Thymus (tissue), 14 donors: Measurements from ENCODE around the gene CLK4. TPM values are rescaled to one million over a fixed set of nuclear protein-coding genes. Genes with fewer than 3 reads are reported as not detected.

Experiments used
- DNase-seq, 9 donors: peaks; one replicate each; pipeline ENCODE4 v3.0.0-alpha.2; 2013; ENCODE audit warnings: low spot score in 9 of 9, low read depth in 6 of 9, missing footprints in 1 of 9
- H3K27ac ChIP-seq, 2 donors: one replicate each; pipeline ENCODE4 v1.5.1; 2013; ENCODE audit warnings: control low read depth in 1 of 2, low read depth in 1 of 2, low read length in 1 of 2, mild to moderate bottlenecking in 1 of 2, moderate library complexity in 1 of 2
- H3K27me3 ChIP-seq, 2 donors: one replicate each; pipeline ENCODE4 v1.5.1; 2013; ENCODE audit warnings: low read length in 1 of 2; ENCODE audit not compliant: control insufficient read depth in 2 of 2, insufficient read depth in 1 of 2
- H3K36me3 ChIP-seq, 2 donors: one replicate each; pipeline ENCODE4 v1.5.1; 2013; ENCODE audit warnings: low read length in 1 of 2, mild to moderate bottlenecking in 1 of 2, moderate library complexity in 1 of 2; ENCODE audit not compliant: control insufficient read depth in 2 of 2, insufficient read depth in 2 of 2
- H3K4me1 ChIP-seq, 2 donors: one replicate each; pipeline ENCODE4 v1.5.1; 2013; ENCODE audit warnings: low read length in 2 of 2; ENCODE audit not compliant: control insufficient read depth in 2 of 2, insufficient read depth in 2 of 2
- H3K4me3 ChIP-seq, 2 donors: one replicate each; pipeline ENCODE4 v1.5.1; 2013; ENCODE audit warnings: low read length in 2 of 2, control low read depth in 1 of 2, mild to moderate bottlenecking in 1 of 2
- H3K9me3 ChIP-seq, 2 donors: one replicate each; pipeline ENCODE4 v1.5.1; 2013; ENCODE audit warnings: low read length in 1 of 2, mild to moderate bottlenecking in 1 of 2; ENCODE audit not compliant: control insufficient read depth in 2 of 2, insufficient read depth in 1 of 2
- WGBS: extraction: QIAGEN DNeasy Blood & Tissue Kit; methylation state at CpG from one replicate; pipeline ENCODE4 v1.1.7; 2013; 5-methylcytosine and 5-hydroxymethylcytosine counted together
- long read RNA-seq, 10 donors: transcript quantifications; one replicate each; lab custom pipeline, GENCODE V29; 2026
- polyA plus RNA-seq: library from polyadenylated mRNA; stranded (reverse); fragments of 200-250 nt; gene quantifications from one replicate; pipeline ENCODE4 v1.2.3, GENCODE V29; 2013
- total RNA-seq: library from RNA; stranded (reverse); fragments of 120-200 nt; gene quantifications from one replicate; pipeline ENCODE4 v1.2.4, GENCODE V29; 2013
- donor health status: healthy.

The CLK4 gene
- total RNA-seq, result 58.0 TPM
- polyA plus RNA-seq, result 103 TPM
- long read RNA-seq, donor 1, partial matches to known transcripts, result 0 of 2 reads
- long read RNA-seq, donor 1, other reads (novel, unspliced or antisense), result 0 of 2 reads
- long read RNA-seq, donor 2, result 0 reads
- long read RNA-seq, donor 3, transcript CLK4-201 (13 exons, 2,568 nt), result minor isoform, 11 of 60 reads
- long read RNA-seq, donor 3, transcript CLK4-204 (3 exons, 1,316 nt), result major isoform, 12 of 60 reads
- long read RNA-seq, donor 3, partial matches to known transcripts, result 18 of 60 reads
- long read RNA-seq, donor 3, other reads (novel, unspliced or antisense), result 11 of 60 reads
- long read RNA-seq, donor 4, partial matches to known transcripts, result 0 of 5 reads
- long read RNA-seq, donor 4, other reads (novel, unspliced or antisense), result 0 of 5 reads
- long read RNA-seq, donor 5, transcript CLK4-204 (3 exons, 1,316 nt), result minor isoform, 5 of 45 reads
- long read RNA-seq, donor 5, transcript CLK4-201 (13 exons, 2,568 nt), result major isoform, 8 of 45 reads
- long read RNA-seq, donor 5, partial matches to known transcripts, result 24 of 45 reads
- long read RNA-seq, donor 5, other reads (novel, unspliced or antisense), result 0 of 45 reads
- long read RNA-seq, donor 6, transcript CLK4-201 (13 exons, 2,568 nt), result major isoform, 6 of 29 reads
- long read RNA-seq, donor 6, partial matches to known transcripts, result 17 of 29 reads
- long read RNA-seq, donor 6, other reads (novel, unspliced or antisense), result 0 of 29 reads
- long read RNA-seq, donor 7, transcript CLK4-201 (13 exons, 2,568 nt), result major isoform, 15 of 21 reads
- long read RNA-seq, donor 7, partial matches to known transcripts, result 0 of 21 reads
- long read RNA-seq, donor 7, other reads (novel, unspliced or antisense), result 0 of 21 reads
- long read RNA-seq, donor 8, partial matches to known transcripts, result 0 of 7 reads
- long read RNA-seq, donor 8, other reads (novel, unspliced or antisense), result 0 of 7 reads
- long read RNA-seq, donor 9, partial matches to known transcripts, result 0 of 9 reads
- long read RNA-seq, donor 9, other reads (novel, unspliced or antisense), result 0 of 9 reads
- long read RNA-seq, donor 10, partial matches to known transcripts, result 0 of 7 reads
- long read RNA-seq, donor 10, other reads (novel, unspliced or antisense), result 0 of 7 reads

DNA sequence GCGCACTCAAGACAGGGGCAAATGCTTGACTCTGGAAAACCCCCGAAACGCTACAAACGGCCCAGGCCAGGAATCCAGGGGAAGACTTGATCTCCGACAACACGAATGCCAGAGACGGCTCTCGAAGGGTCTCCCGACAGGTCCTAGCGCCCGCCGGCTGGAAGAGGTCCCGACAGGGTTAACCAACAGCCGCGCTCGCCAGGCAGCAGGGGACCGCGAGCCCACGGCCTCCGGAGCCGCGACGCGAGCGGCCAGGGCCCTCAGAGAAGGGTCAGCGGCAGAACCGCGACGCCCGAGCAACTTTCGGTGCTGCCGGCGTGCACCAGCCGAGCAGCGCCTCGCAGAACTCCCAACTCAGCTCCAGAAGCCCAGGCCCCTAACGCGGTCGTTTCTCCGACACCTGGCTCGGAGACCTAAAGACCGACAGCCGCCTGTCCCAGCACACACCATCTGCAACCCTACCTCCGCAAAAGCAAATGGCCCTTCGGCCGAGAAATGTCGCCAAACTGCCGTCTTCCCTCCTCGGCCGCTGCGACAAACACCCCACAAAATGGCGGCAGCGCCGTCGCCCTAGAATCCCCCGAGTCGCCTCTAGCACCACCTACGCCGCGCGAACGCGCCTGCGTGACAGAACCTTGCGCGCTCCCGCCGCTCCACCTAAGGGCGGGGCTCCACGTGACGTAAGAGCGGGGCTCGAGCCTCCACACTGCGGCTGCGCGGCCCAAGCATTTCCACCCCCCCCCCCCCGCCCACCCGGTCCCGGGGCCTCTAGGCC lies at the start of gene CLK4:
CLK4 (minus strand) TSS at position 567 of the 775 bp plus-strand sequence. CDS start 3,634 bp downstream, outside the sequence.
- under 1% methylated on average over 76 of the region's 79 CpGs for WGBS
- Histone ChIP-seq H3K4me3 (peak within 1 kb of the TSS; percentile 85 to 99), H3K9me3 (no peaks in the 10 kb centered on the region), H3K27me3 (peaks cover 0 to 2% of the 10 kb centered on the region in 2 donors), H3K36me3 (peaks cover 4 to 15% of the 10 kb centered on the region in 2 donors), H3K27ac (peak within 1 kb of the TSS; percentile 95 to 99), H3K4me1 (peaks cover 15 to 18% of the 10 kb centered on the region in 2 donors)
- DNase-seq, result peak; percentile 85 to 98 (median 95)

DNA sequence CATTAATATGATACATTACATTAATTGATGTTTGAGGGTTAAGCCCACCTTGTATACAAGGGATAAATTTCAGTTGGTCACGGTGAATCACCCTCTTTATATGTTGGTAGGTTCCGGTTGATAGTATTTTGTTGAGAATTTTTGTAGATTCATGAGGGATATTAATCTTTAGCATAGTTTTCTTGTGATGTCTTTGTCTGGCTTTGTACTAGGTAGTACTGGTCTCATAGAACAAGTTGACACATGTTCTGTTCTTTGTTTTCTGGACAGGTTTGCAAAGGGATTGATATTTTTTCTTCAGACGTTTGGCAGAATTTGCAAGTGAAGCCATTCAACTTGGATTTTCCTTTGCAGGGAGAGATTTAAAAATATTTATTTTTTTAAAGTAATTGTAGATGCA lies 49.1 kb upstream of the CLK4 start:
- Histone ChIP-seq H3K4me3 (no peak overlapping the region), H3K4me1 (no peaks in the 10 kb centered on the region), H3K27me3 (no peaks in the 10 kb centered on the region), H3K9me3 (no peaks in the 10 kb centered on the region), H3K36me3 (no peaks in the 10 kb centered on the region), H3K27ac (no peak overlapping the region)
- DNase-seq, result no peak
- 93% methylated on average over 3 of the region's 3 CpGs for WGBS

GRCh38 chr5:178674334-178674733 lies 47.5 kb upstream of the CLK4 start:
- Histone ChIP-seq H3K4me1 (no peaks in the 10 kb centered on the region), H3K4me3 (no peak overlapping the region), H3K27ac (no peak overlapping the region), H3K27me3 (no peaks in the 10 kb centered on the region), H3K36me3 (no peaks in the 10 kb centered on the region), H3K9me3 (no peaks in the 10 kb centered on the region)
- no peak for DNase-seq

DNA sequence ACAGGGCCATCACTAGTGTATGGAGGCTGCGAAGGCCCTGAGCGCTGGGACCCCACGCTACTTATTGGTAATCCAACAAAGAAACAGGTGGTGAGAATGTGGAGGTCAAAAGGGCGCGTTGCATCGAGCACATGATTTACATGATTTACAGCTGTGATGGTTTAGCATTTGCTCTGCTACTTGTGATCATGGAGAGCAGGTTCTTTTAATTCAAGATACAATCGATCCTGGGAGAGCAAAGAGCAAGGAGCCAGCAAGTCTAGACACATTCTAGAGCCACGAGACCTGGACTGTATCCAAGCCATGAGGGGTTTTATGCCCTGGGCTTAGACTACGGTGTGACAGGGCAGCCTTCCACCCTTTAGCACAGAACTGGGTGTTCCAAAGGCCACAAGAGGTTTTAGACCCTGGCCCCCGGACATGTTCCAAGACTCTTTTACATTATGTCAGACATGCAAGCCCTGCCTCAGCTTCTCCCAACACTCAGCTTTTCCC lies 47.0 kb upstream of the CLK4 start:
- H3K36me3 ChIP-seq, result no peaks in the 10 kb centered on the region
- H3K4me3 ChIP-seq, result no peak overlapping the region
- 87% methylated on average over 10 of the region's 10 CpGs for WGBS
- no peak for DNase-seq
- H3K27me3 ChIP-seq, result no peaks in the 10 kb centered on the region
- H3K9me3 ChIP-seq, result peaks cover 0 to under 1% of the 10 kb centered on the region in 2 donors
- no peaks in the 10 kb centered on the region for H3K4me1 ChIP-seq
- no peak overlapping the region for H3K27ac ChIP-seq

GRCh38 chr5:178672630-178673029 lies 45.8 kb upstream of the CLK4 start:
- H3K27ac ChIP-seq, result no peak overlapping the region
- no peaks in the 10 kb centered on the region for H3K4me1 ChIP-seq
- no peaks in the 10 kb centered on the region for H3K36me3 ChIP-seq
- H3K9me3 ChIP-seq, result peaks cover 0 to 1% of the 10 kb centered on the region in 2 donors
- DNase-seq, result no peak
- H3K4me3 ChIP-seq, result no peak overlapping the region
- 81% methylated on average over 4 of the region's 4 CpGs for WGBS
- no peaks in the 10 kb centered on the region for H3K27me3 ChIP-seq

DNA sequence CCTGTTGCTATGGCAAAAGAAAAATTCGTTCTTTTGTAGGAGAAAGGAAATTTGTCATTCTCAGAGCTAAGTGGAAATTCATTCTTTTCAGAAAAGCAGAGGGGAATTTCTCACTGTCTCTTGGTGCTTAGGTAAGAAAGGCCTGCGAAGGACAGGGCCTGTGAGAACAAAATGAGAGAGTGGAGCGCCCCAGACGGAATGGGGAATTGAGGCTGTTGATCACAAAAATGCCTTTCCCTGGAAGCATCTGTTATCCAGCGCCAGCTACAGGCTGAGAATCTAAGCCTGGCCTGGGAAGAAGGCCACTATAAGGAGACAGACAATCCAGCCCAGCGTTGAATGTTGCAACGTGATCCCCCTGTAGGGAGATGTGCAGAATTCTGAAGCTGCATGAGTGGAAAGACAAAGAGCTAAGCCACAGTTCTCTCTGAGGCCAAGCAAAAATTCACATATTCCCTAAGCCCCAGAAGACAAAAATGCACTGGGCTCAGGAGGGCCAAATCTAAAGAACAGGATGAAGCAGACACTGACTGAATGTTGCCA lies 44.8 kb upstream of the CLK4 start:
- H3K9me3 ChIP-seq, result peaks cover 0 to 1% of the 10 kb centered on the region in 2 donors
- H3K27me3 ChIP-seq, result no peaks in the 10 kb centered on the region
- H3K27ac ChIP-seq, result no peak overlapping the region
- H3K4me3 ChIP-seq, result no peak overlapping the region
- H3K36me3 ChIP-seq, result no peaks in the 10 kb centered on the region
- H3K4me1 ChIP-seq, result no peaks in the 10 kb centered on the region
- WGBS, result 85% methylated on average over 7 of the region's 7 CpGs
- no peak for DNase-seq

- DNase-seq, result no peak
- H3K27ac ChIP-seq, result no peak overlapping the region
- no peaks in the 10 kb centered on the region for H3K27me3 ChIP-seq
- peaks cover 0 to 1% of the 10 kb centered on the region in 2 donors for H3K9me3 ChIP-seq
- no peaks in the 10 kb centered on the region for H3K36me3 ChIP-seq
- WGBS, result 95% methylated on average over 10 of the region's 10 CpGs
- no peak overlapping the region for H3K4me3 ChIP-seq
- H3K4me1 ChIP-seq, result no peaks in the 10 kb centered on the region
These were observed 43.6 kb upstream of the CLK4 start for GRCh38 chr5:178670351-178670885.

- H3K27me3 ChIP-seq, result no peaks in the 10 kb centered on the region
- peaks cover 1 to 10% of the 10 kb centered on the region in 2 donors for H3K9me3 ChIP-seq
- H3K36me3 ChIP-seq, result no peaks in the 10 kb centered on the region
- H3K4me3 ChIP-seq, result no peak overlapping the region
- no peak for DNase-seq
- H3K4me1 ChIP-seq, result no peaks in the 10 kb centered on the region
- H3K27ac ChIP-seq, result no peak overlapping the region
- 73% methylated on average over 7 of the region's 7 CpGs for WGBS
These were observed 41.7 kb upstream of the CLK4 start for GRCh38 chr5:178668579-178668978.
